Sigmoid colon (tissue), 7 donors: ENCODE data around the gene MED14. TPM values are rescaled to one million over a fixed set of nuclear protein-coding genes. Genes with fewer than 3 reads are reported as not detected.
A peak's percentile ranks its signal among the peaks of the same experiment; 100 is the strongest.
"Not testable (repeated sequence)": the region's sequence is repeated elsewhere in the genome, so short reads cannot be mapped to it uniquely, and the experiment has no call there.

Experiments
- DNase-seq: peaks from one replicate; pipeline ENCODE4 v3.0.0-alpha.2; 2019
- H3K27ac ChIP-seq, 4 donors: fragments of 200-600 bp; sonication (generic); one replicate each; pipeline ENCODE4 v1.5.1; 2016 to 2019; ENCODE audit warnings: mild to moderate bottlenecking in 1 of 4
- H3K27me3 ChIP-seq, 3 donors: fragments of 200-600 bp; sonication (generic); one replicate each; pipeline ENCODE4 v1.5.1; 2019; ENCODE audit warnings: mild to moderate bottlenecking in 1 of 3
- H3K36me3 ChIP-seq, 4 donors: fragments of 200-600 bp; sonication (generic); one replicate each; pipeline ENCODE4 v1.5.1; 2016 to 2019
- H3K4me1 ChIP-seq, 4 donors: fragments of 200-600 bp; sonication (generic); one replicate each; pipeline ENCODE4 v1.5.1; 2017 to 2019
- H3K4me3 ChIP-seq, 4 donors: fragments of 200-600 bp; sonication (generic); one replicate each; pipeline ENCODE4 v1.5.1; 2017 to 2019; ENCODE audit warnings: mild to moderate bottlenecking in 2 of 4, moderate library complexity in 1 of 4
- H3K9me3 ChIP-seq, 4 donors: fragments of 200-600 bp in 3 of 4; sonication (generic) in 3 of 4; one replicate each; pipeline versions ENCODE4 v1.5.1 to v1.6.1; 2013 to 2019
- CTCF ChIP-seq, 4 experiments: fragments of 450-650 bp in 3 of 4; fragments of 200-600 bp in 1 of 4; IDR thresholded peaks; one replicate each; pipeline ENCODE4 v1.5.1; 2016 to 2019; ENCODE audit warnings: antibody characterized with exemption in 4 of 4, mild to moderate bottlenecking in 3 of 4, moderate library complexity in 2 of 4
- EP300 ChIP-seq, 4 donors: sonication (generic); formaldehyde crosslinking; IDR thresholded peaks; one replicate each; pipeline ENCODE4 v1.6.1; 2017; ENCODE audit warnings: antibody characterized with exemption in 4 of 4
- POLR2A ChIP-seq, 2 donors: fragments of 450-650 bp; IDR thresholded peaks; one replicate each; pipeline ENCODE4 v1.6.1; 2016; ENCODE audit warnings: antibody characterized with exemption in 2 of 2, mild to moderate bottlenecking in 2 of 2, moderate library complexity in 2 of 2
- POLR2AphosphoS5 ChIP-seq, 4 donors: sonication (generic); formaldehyde crosslinking; IDR thresholded peaks; one replicate each; pipeline ENCODE4 v1.6.1; 2017; ENCODE audit warnings: antibody characterized with exemption in 4 of 4
- WGBS, 2 donors: extraction: QIAGEN DNeasy Blood & Tissue Kit; methylation state at CpG; one replicate each; pipeline ENCODE4 v1.1.7; 2013; 5-methylcytosine and 5-hydroxymethylcytosine counted together
- intact Hi-C: fragments of 100-400 bp; cut with DNase I; formaldehyde crosslinking; loops from one replicate; pipeline ENCODE4 v1.15.1; 2023
- polyA plus RNA-seq, 3 donors: library from polyadenylated mRNA; stranded (reverse); fragments of 200-250 nt; gene quantifications; one replicate each; pipeline ENCODE4 v1.2.3, GENCODE V29; 2013
- total RNA-seq, 4 donors: library from RNA; depleted of rRNA; stranded (reverse); fragments of >200 nt; gene quantifications; one replicate each; pipeline ENCODE4 v1.1.0, GENCODE V29; 2016
- donor health status: healthy with polysubstance abuse.
- donor health status: Bipolar disorder and iron deficiency.
- donor health status: healthy.

MED14 gene
- 10 to 100 TPM; 23.9 to 51.6 (median 28.3) TPM for total RNA-seq
- polyA plus RNA-seq, result 10 to 100 TPM in 2 of 3 donors, 1 to 10 TPM in 1; 8.4 to 18.3 (median 13.2) TPM

GRCh38 chrX:40735325-40736169, at the start of gene MED14:
TSS of gene MED14 (minus strand) at chrX:40735542. CDS start at chrX:40735412, 130 bp downstream.
- no peak for TF ChIP-seq EP300 (IDR thresholded peaks at IDR 0.05)
- TF ChIP-seq POLR2AphosphoS5 (IDR thresholded peaks at IDR 0.05), result peak; percentile 80 to 89 (median 82)
- TF ChIP-seq POLR2A (IDR thresholded peaks at IDR 0.05), result peak in 1 of 2 donors; percentile 60
- peak; percentile 7 to 31 (median 28) for TF ChIP-seq CTCF (IDR thresholded peaks at IDR 0.05)
- peak within 1 kb of the TSS; percentile 70 to 87 (median 78) for H3K4me3 ChIP-seq
- no peaks in the 10 kb centered on the region for H3K36me3 ChIP-seq
- H3K27ac ChIP-seq, result peak within 1 kb of the TSS; percentile 92 to 98 (median 94)
- peaks cover 0 to 22% (median 18%) of the 10 kb centered on the region in 4 donors for H3K4me1 ChIP-seq
- peak; percentile 92 for DNase-seq
- no peaks in the 10 kb centered on the region for H3K27me3 ChIP-seq
- H3K9me3 ChIP-seq, result no peaks in the 10 kb centered on the region
- intact Hi-C loops, result loop anchor here (5.0 to 10.0 kb wide), 3 partner anchors 57 to 349 kb away; partner anchors contain the start of genes CXorf38 and USP9X
- WGBS, 2 donors, result 0% methylated on average over 88 of the region's 88 CpGs

- Histone ChIP-seq H3K27ac (no peak overlapping the region), H3K9me3 (no peaks in the 10 kb centered on the region), H3K4me1 (no peaks in the 10 kb centered on the region), H3K36me3 (no peaks in the 10 kb centered on the region), H3K4me3 (no peak overlapping the region), H3K27me3 (peaks cover 0 to 3% (median 0%) of the 10 kb centered on the region in 3 donors)
- intact Hi-C loops, result no loop called here
- 84 to 88% methylated on average over 4 of the region's 4 CpGs for WGBS, 2 donors
- TF ChIP-seq POLR2AphosphoS5 (IDR thresholded peaks at IDR 0.05) (no peak), POLR2A (IDR thresholded peaks at IDR 0.05) (no peak), CTCF (IDR thresholded peaks at IDR 0.05) (no peak), EP300 (IDR thresholded peaks at IDR 0.05) (no peak)
- DNase-seq, result no peak
Observed at GRCh38 chrX:40784516-40785151, 49.3 kb upstream of the MED14 start.

- H3K9me3 ChIP-seq, H3K27ac ChIP-seq, intact Hi-C loops, H3K4me1 ChIP-seq, DNase-seq, H3K4me3 ChIP-seq, H3K27me3 ChIP-seq, H3K36me3 ChIP-seq: not testable (repeated sequence)
- WGBS, 2 donors, result 86 to 90% methylated on average over 11 of the region's 11 CpGs
Observed at GRCh38 chrX:40782644-40783259, 47.4 kb upstream of the MED14 start.

- no peak overlapping the region for H3K27ac ChIP-seq
- 65 to 68% methylated on average over 2 of the region's 2 CpGs for WGBS, 2 donors
- H3K4me1 ChIP-seq, result no peaks in the 10 kb centered on the region
- TF ChIP-seq CTCF (IDR thresholded peaks at IDR 0.05) (no peak), EP300 (IDR thresholded peaks at IDR 0.05) (no peak), POLR2A (IDR thresholded peaks at IDR 0.05) (no peak), POLR2AphosphoS5 (IDR thresholded peaks at IDR 0.05) (no peak)
- intact Hi-C loops, result no loop called here
- H3K36me3 ChIP-seq, result no peaks in the 10 kb centered on the region
- peaks cover 0 to 3% (median 0%) of the 10 kb centered on the region in 3 donors for H3K27me3 ChIP-seq
- H3K4me3 ChIP-seq, result no peak overlapping the region
- no peaks in the 10 kb centered on the region for H3K9me3 ChIP-seq
- no peak for DNase-seq
Observed at GRCh38 chrX:40780951-40781350, 45.6 kb upstream of the MED14 start.

GRCh38 chrX:40780082-40780481, 44.7 kb upstream of the MED14 start:
- Histone ChIP-seq H3K4me1 (no peaks in the 10 kb centered on the region), H3K9me3 (no peaks in the 10 kb centered on the region), H3K36me3 (no peaks in the 10 kb centered on the region), H3K27me3 (peaks cover 0 to 3% (median 0%) of the 10 kb centered on the region in 3 donors), H3K27ac (no peak overlapping the region), H3K4me3 (no peak overlapping the region)
- intact Hi-C loops, result no loop called here
- TF ChIP-seq CTCF (IDR thresholded peaks at IDR 0.05), result no peak
- no peak for TF ChIP-seq EP300 (IDR thresholded peaks at IDR 0.05)
- no peak for TF ChIP-seq POLR2A (IDR thresholded peaks at IDR 0.05)
- no peak for TF ChIP-seq POLR2AphosphoS5 (IDR thresholded peaks at IDR 0.05)
- DNase-seq, result no peak
- WGBS, 2 donors, result 94 to 96% methylated on average over 6 of the region's 6 CpGs
